Measurements from ENCODE around the gene HLA-G.

Gene HLA-G

DNA sequence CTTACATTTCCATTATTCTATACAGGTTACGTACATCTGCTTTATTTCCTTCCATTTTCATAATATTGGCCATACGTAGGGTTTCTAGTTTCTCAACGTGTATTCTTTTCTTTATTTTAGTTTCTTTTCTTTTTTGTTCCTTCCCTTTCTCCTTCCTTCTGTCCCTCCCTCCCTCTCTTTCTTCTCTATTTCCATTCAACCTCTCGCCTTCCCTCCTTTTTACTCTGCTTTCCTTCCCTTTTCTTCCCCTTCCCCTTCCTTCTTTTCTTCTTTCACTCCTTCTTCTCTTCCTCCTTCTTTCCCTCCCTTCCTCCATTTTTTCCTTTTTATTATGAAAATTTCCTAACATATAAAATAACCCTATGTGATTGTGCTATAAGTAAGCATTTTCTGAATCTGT lies 8.7 kb upstream of the HLA-G start:
- DNase-seq: no peak

DNA sequence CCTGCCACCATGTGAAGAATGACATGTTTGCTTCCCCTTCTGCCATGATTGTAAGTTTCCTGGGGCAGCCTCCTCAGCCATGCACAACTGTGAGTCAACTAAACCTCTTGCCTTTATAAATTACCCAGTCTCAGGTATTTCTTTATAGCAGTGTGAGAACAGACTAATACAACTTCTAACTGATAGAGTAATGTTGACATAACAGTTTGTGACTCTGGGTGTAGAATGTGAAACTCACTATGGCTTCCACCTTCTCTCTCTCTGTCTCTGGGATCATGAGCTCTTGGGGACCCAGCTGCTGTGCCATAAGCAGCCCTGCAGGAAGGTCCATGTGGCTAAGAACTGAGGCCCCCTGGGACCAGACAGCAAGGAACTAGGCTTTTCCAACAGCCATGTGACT lies 3.5 kb upstream of the HLA-G start:
- no peak for DNase-seq

GRCh38 chr6:29825848-29826247 lies 1.8 kb upstream of the HLA-G start:
- no peak for DNase-seq

GRCh38 chr6:29826271-29826670 lies 1.4 kb upstream of the HLA-G start:
- DNase-seq: no peak

- no peak for DNase-seq
These were observed 809 bp downstream of the HLA-G start for GRCh38 chr6:29828471-29828797.

DNA sequence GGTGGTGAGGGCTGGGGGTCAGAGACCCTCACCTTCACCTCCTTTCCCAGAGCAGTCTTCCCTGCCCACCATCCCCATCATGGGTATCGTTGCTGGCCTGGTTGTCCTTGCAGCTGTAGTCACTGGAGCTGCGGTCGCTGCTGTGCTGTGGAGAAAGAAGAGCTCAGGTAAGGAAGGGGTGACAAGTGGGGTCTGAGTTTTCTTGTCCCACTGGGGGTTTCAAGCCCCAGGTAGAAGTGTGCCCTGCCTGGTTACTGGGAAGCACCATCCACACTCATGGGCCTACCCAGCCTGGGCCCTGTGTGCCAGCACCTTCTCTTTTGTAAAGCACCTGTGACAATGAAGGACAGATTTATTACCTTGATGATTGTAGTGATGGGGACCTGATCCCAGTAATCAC lies 2.1 kb downstream of the HLA-G start:
- DNase-seq: no peak

DNA sequence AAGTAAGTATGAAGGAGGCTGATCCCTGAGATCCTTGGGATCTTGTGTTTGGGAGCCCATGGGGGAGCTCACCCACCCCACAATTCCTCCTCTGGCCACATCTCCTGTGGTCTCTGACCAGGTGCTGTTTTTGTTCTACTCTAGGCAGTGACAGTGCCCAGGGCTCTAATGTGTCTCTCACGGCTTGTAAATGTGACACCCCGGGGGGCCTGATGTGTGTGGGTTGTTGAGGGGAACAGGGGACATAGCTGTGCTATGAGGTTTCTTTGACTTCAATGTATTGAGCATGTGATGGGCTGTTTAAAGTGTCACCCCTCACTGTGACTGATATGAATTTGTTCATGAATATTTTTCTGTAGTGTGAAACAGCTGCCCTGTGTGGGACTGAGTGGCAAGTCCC lies 2.8 kb downstream of the HLA-G start:
- DNase-seq: no peak

DNA sequence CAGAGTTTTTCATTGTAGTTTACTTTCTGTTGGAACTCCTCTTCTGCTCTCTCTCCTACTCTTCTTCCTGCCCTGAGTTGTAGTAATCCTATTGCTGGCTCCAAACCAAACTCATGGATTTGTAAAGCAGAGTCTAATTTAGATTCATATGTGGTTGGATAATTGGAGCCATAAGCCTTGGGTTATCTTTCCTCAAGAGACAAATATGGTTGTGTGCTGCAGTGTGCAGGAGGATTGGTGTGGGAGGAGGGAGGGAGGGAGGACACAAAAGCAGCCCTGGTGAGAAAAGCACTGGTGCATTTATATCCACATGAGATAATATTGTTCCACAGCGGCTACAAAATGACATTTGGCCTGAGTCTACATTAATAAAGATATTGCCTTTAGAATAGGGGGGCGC lies 4.2 kb downstream of the HLA-G start:
- no peak for DNase-seq

DNA sequence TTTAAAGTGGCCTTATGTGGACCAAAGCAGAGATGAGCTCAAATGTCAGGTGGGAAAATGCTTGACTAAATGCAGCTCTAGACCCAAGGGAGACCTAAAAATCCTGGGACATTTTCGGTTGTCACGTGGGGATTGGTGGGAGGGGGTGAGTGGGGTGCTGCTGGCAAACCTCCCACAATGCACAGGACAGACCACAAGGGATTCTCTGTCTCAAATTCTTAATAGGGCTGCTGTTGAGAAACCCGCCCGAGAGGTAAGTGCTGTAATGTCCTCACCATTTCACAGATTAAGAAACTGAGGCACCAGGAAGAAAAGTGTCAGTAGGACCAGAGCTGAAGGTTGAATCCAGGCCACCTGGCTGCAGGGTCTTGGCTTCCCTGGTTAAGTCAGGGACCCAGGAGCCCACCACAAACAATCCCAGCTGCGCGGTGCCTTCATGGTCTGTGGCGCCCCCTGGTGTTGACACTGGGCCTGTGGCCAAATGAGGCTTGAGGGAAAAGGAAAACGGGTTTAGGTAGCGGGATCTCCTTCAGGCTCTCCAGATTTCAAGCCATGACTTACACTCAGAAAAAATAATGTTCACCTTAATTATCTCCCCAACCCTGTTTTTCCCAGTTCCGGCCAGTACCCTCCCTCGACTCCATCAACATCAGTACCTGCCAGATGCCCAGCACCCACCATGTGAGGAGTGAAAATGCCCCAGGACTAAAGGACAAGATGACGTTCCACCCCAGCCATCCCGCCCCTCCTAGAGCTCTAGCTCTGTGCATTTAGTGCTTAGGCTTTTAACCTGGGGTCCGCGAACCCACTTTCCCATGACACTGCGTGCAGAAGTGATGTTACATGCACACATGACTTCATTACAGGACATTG lies 7.2 kb downstream of the HLA-G start:
- DNase-seq: no peak

DNA sequence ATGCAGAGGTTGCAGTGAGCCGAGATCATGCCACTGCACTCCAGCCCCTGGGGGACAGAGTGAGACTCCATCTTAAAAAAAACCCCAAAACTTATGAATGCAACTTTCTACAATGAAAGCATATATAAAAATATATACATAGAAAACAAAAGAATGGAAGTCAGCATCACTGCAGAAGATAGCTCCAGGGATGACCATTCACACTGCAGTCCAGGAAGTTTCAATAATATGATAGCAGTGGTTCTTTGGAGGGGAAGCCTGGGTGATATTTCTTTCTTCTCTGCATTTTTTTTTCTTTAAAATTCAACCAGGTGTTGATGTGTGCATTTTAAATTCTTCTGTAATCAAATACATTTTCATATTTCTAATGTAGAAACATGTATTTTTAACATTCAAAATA lies 12.3 kb downstream of the HLA-G start:
- no peak for DNase-seq

GRCh38 chr6:29841030-29841429 lies 13.4 kb downstream of the HLA-G start:
- DNase-seq: no peak

GRCh38 chr6:29845405-29846006 lies 17.9 kb downstream of the HLA-G start:
- DNase-seq: no peak

DNA sequence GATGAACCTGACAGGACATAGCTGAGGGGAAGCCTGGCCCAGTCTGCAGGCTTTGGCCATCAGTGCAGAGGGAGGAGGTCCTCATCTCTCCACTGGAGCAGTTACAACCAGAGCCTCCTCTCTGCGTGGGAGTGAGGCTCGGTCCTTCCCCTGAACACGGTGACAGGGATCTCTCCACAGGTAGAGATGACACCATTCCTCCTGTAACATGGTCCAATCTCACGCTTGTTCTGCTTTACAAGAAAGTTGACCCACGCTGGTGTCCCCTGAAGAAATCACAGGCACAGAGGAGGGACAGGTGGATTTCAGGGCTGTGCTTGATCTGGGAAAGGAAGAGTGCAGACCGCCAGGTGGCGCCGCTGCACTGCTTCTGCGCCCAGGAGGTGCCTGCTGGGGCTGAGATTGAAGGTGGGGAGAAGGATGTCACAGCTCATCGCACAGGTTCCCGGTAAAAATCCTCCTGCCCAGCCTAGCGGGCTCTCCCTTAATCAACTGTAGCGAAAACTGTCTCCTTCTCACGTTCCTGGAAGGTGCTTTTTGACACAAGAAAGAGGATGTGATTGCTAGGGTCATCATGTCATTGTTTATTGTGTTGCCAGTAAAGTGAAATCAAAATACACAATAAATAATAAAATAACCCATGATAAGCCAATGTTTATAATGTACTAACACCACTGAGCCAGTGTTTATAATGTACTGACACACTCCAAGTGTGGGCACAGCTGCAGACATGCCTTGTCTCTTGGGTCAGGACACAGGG lies 20.4 kb downstream of the HLA-G start:
- DNase-seq: peak; percentile 52

DNA sequence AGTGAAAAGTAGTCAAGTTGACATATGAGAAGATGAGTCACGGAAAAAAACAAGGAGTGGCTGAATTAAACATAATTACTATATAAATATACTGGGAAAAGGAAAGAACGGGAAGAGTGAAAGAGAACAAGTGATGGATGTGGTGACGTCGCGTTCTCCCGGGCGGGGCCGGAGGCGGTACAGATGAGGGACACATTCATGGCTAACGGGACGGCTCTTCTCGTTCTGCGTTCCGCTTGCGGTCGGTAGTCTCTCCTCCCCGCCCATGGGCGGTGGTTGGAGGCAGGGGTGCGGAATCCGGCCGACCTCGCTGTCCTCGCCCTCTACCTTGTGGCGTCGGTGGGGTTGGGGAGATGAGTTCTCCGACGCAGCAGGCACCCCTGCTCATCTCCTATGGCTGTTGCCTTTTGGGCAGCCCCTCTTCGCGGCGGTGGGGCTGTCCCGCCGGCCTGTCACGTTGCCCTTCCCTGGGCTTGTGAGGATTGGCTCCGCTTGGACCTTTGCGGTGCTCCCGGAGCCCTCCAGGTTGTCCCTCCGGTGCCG lies 22.5 kb downstream of the HLA-G start:
- DNase-seq: no peak

DNA sequence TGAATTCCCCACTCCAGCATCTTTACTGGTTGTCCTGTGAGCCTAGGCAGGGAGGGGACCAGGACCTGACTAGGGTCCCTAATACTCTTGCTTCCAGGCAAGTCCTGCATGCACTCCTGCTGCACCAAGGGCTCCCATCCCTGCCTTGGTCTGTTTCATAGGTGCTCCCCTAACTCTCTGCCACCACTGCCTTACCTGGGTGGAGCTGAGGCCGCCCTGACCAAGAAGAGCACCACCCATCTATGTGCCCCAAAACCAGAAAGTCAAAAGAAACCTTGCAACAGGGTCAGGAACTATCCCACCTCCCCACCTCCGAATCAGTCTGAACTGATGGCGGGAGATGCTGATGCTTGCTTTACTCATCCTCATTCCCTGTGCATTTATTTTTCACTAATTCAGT lies 23.6 kb downstream of the HLA-G start:
- DNase-seq: no peak

GRCh38 chr6:29853245-29853644 lies 25.6 kb downstream of the HLA-G start:
- DNase-seq: no peak

GRCh38 chr6:29858006-29858405 lies 30.4 kb downstream of the HLA-G start:
- DNase-seq: no peak

DNA sequence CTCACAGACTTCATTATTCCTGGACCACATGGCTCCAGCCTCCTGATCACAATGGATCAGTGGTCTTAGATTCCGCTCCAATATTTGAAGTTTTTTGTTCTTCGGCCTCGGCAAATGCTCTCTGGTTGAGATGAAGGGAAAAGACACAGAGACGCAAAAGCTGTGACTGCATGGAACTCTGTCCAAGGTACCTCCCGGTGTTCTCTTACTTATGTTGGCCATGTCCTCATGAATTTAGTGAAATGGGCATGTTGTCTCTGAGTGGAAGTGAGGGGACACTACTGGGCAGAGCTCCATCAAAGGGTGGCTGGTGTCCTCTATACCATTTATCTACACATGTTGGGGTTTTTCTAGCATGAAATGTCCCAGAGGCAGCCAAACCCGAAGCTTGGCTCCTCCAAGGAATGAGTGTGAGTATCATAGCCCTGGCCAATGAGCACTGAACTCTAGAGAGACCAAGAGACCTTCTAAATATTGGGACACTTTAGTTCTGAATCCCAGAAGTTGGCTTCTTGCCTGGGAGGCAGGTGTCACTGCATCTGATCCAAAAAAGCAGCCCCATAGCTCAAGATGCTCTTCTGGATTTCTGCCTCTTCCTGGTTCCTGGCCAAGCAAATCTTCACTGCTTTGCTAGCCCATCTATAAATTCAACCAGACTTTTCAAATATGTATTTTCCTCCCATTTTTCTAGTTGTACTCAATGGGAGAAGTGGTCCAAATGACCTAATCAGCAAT lies 34.1 kb downstream of the HLA-G start:
- DNase-seq: no peak

- DNase-seq: no peak
These were observed 36.6 kb downstream of the HLA-G start for GRCh38 chr6:29864037-29864810.

DNA sequence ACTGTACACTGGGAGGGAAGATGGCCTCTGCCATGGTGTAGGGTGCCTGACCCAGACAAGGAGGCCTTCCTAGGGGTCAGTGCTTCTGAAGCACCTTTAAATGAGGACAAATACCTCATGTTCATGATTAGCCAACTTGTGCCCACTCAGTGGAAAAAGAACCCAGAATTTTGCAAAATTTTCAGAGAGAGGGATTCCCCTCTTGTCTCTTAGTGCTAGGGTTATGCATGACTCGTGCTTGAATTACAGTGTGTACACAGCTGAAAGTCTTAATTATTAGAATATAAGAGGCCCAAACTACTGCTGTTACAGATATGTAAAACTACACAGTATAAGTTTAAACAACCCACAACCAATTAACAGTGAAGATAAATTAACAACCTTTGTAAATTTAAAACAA lies 38.0 kb downstream of the HLA-G start:
- DNase-seq: no peak

DNA sequence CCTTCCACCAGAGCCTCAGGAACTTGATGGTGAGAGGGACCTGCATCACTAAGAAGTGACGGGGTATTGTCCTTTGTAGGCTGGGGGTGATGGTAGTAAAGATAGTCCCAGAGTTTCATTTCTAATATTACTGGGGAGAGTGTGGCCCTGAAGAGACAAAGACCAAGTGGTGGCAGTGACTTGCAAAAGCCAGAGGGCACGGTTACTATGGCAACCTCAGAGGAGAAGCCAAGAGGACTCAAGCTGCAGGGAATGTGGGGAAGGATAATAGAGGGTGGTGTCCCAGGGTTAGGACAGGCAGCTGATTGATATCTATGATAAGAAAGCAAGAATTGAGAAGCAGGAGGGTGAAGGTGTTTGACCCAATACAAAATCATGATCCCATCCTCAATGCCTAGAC lies 42.5 kb downstream of the HLA-G start:
- DNase-seq: no peak

DNA sequence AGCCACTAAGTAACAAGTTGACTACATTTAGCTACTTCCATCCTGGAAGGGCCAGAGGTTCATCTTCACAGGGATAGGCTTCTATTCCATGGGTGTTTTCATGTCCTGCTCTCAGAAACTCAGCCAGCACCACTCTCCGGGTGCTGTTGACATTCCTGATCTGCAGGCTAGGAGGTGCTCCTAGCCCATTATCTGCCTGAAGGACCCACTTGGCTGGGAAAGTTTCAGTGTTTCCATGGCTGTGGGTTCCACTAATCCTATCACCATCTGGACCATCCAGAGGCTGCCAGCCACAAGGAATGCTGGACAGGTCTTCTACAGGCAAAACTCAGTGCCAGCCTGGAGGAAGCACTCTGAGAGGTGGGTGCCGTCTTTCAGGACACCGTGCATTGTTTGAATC lies 45.2 kb downstream of the HLA-G start:
- DNase-seq: no peak

All from 8988T (cell line).